Measurements from ENCODE around the gene COG8. TPM values are rescaled to one million over a fixed set of nuclear protein-coding genes. Genes with fewer than 3 reads are reported as not detected.
"Not testable (repeated sequence)": the region's sequence is repeated elsewhere in the genome, so short reads cannot be mapped to it uniquely, and the experiment has no call there.

Gene COG8
- total RNA-seq, 1 donor from 2014 or later, result 32.4 TPM

DNA sequence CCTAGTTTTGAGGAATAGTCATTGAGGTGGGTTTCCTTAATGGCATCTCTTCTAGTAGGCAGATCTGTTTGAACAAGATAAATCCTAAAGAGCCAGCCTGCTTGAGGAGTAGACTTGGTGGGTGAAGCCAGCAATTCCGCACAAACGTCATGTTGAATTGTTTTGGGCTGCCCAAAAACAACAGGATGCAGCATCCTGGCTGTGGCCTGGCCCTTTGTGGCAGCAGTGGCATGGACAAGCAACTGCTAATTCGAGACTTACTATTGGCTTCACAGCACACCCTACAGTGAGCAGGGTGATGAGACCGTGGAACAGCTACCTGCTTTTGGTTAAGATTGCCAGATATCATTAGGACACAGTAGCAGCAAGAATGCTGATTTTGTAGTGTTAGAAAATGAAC lies 37.5 kb downstream of the COG8 start:
- no peak overlapping the region for H3K9ac ChIP-seq (ENCODE audit: low read length)
- Mint-ChIP-seq H3K36me3 (ENCODE audit: low read depth, unreplicated experiment) (peaks cover 11% of the 10 kb centered on the region), H3K4me3 (ENCODE audit: unreplicated experiment) (no peak overlapping the region), H3K27me3 (ENCODE audit: low read depth, unreplicated experiment) (no peaks in the 10 kb centered on the region), H3K27ac (ENCODE audit: unreplicated experiment) (no peak overlapping the region), H3K4me1 (ENCODE audit: low read depth, unreplicated experiment) (no peaks in the 10 kb centered on the region), H3K9me3 (ENCODE audit: unreplicated experiment) (no peaks in the 10 kb centered on the region)
- FAIRE-seq (no peak), DNase-seq (ENCODE audit: low read depth) (no peak)
- peaks cover 3% of the 10 kb centered on the region for H4K20me1 ChIP-seq (ENCODE audit: insufficient read depth, low read length)
- no peaks in the 10 kb centered on the region for H3K27me3 ChIP-seq (ENCODE audit: insufficient read depth, low read length)
- H3K4me3 ChIP-seq (ENCODE audit: insufficient read depth, low read depth, low read length), result no peak overlapping the region
- no peaks in the 10 kb centered on the region for H3K79me2 ChIP-seq (ENCODE audit: insufficient read depth, low read length)
- H3K36me3 ChIP-seq (ENCODE audit: insufficient read depth, low read length), result peaks cover 16% of the 10 kb centered on the region
- H3K27ac ChIP-seq (ENCODE audit: low read depth, low read length), result no peak overlapping the region
- H3K9me3 ChIP-seq (ENCODE audit: insufficient read depth, low read depth, low read length), result no peaks in the 10 kb centered on the region
- no peaks in the 10 kb centered on the region for H3K4me1 ChIP-seq (ENCODE audit: insufficient read depth, low read length)
- H3K4me2 ChIP-seq (ENCODE audit: low read length), result no peak overlapping the region
- TF ChIP-seq, protein P1, sequence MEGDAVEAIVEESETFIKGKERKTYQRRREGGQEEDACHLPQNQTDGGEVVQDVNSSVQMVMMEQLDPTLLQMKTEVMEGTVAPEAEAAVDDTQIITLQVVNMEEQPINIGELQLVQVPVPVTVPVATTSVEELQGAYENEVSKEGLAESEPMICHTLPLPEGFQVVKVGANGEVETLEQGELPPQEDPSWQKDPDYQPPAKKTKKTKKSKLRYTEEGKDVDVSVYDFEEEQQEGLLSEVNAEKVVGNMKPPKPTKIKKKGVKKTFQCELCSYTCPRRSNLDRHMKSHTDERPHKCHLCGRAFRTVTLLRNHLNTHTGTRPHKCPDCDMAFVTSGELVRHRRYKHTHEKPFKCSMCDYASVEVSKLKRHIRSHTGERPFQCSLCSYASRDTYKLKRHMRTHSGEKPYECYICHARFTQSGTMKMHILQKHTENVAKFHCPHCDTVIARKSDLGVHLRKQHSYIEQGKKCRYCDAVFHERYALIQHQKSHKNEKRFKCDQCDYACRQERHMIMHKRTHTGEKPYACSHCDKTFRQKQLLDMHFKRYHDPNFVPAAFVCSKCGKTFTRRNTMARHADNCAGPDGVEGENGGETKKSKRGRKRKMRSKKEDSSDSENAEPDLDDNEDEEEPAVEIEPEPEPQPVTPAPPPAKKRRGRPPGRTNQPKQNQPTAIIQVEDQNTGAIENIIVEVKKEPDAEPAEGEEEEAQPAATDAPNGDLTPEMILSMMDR (IDR thresholded peaks at IDR 0.05; ENCODE audit: insufficient read depth, low read depth, low read length), result no peak
- no peak for TF ChIP-seq EZH2 (IDR thresholded peaks at IDR 0.05; ENCODE audit: insufficient read depth, low read length)
- H2AFZ ChIP-seq (ENCODE audit: low read depth, low read length), result no peak overlapping the region

DNA sequence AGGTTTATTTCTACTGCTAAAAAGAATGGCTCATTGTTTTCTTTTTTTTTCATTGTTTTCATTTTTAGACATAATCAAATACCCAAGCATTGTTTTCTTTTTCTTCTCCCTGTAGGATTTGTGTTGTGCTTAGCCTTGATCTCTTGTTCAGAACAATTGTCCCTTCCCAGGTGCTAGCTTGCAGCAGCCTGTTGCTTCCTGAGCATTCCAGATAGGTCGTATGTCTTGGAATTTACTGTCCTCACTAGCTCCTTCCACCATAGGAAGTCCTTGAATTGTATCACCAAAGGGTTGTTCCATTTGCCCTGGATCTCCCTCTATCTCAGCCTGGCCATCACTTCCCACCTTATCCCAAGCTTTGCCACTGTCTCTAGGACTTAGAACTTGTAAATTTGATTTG lies 38.2 kb downstream of the COG8 start:
- Mint-ChIP-seq H3K27me3 (ENCODE audit: low read depth, unreplicated experiment) (no peaks in the 10 kb centered on the region), H3K36me3 (ENCODE audit: low read depth, unreplicated experiment) (peaks cover 11% of the 10 kb centered on the region), H3K4me3 (ENCODE audit: unreplicated experiment) (no peak overlapping the region), H3K9me3 (ENCODE audit: unreplicated experiment) (no peaks in the 10 kb centered on the region), H3K27ac (ENCODE audit: unreplicated experiment) (no peak overlapping the region), H3K4me1 (ENCODE audit: low read depth, unreplicated experiment) (no peaks in the 10 kb centered on the region)
- Histone ChIP-seq H2AFZ (ENCODE audit: low read depth, low read length) (no peak overlapping the region), H3K4me3 (ENCODE audit: insufficient read depth, low read depth, low read length) (no peak overlapping the region), H3K9me3 (ENCODE audit: insufficient read depth, low read depth, low read length) (no peaks in the 10 kb centered on the region), H3K27ac (ENCODE audit: low read depth, low read length) (no peak overlapping the region), H3K9ac (ENCODE audit: low read length) (no peak overlapping the region), H4K20me1 (ENCODE audit: insufficient read depth, low read length) (peaks cover 3% of the 10 kb centered on the region), H3K4me1 (ENCODE audit: insufficient read depth, low read length) (no peaks in the 10 kb centered on the region), H3K27me3 (ENCODE audit: insufficient read depth, low read length) (no peaks in the 10 kb centered on the region), H3K4me2 (ENCODE audit: low read length) (no peak overlapping the region), H3K79me2 (ENCODE audit: insufficient read depth, low read length) (no peaks in the 10 kb centered on the region), H3K36me3 (ENCODE audit: insufficient read depth, low read length) (peaks cover 16% of the 10 kb centered on the region)
- no peak for FAIRE-seq
- TF ChIP-seq, protein P1 (IDR thresholded peaks at IDR 0.05; ENCODE audit: insufficient read depth, low read depth, low read length), result no peak
- no peak for TF ChIP-seq EZH2 (IDR thresholded peaks at IDR 0.05; ENCODE audit: insufficient read depth, low read length)
- DNase-seq (ENCODE audit: low read depth), result no peak

- TF ChIP-seq, protein P1 (IDR thresholded peaks at IDR 0.05; ENCODE audit: insufficient read depth, low read depth, low read length), result no peak
- TF ChIP-seq EZH2 (IDR thresholded peaks at IDR 0.05; ENCODE audit: insufficient read depth, low read length), result no peak
- no peak overlapping the region for H3K27ac ChIP-seq (ENCODE audit: low read depth, low read length)
- Mint-ChIP-seq H3K27ac (ENCODE audit: unreplicated experiment) (no peak overlapping the region), H3K36me3 (ENCODE audit: low read depth, unreplicated experiment) (peaks cover 11% of the 10 kb centered on the region), H3K4me3 (ENCODE audit: unreplicated experiment) (no peak overlapping the region), H3K27me3 (ENCODE audit: low read depth, unreplicated experiment) (no peaks in the 10 kb centered on the region), H3K4me1 (ENCODE audit: low read depth, unreplicated experiment) (peaks cover 3% of the 10 kb centered on the region), H3K9me3 (ENCODE audit: unreplicated experiment) (no peaks in the 10 kb centered on the region)
- peaks cover 5% of the 10 kb centered on the region for H4K20me1 ChIP-seq (ENCODE audit: insufficient read depth, low read length)
- no peak overlapping the region for H2AFZ ChIP-seq (ENCODE audit: low read depth, low read length)
- no peak for FAIRE-seq
- H3K4me3 ChIP-seq (ENCODE audit: insufficient read depth, low read depth, low read length), result no peak overlapping the region
- peaks cover 10% of the 10 kb centered on the region for H3K36me3 ChIP-seq (ENCODE audit: insufficient read depth, low read length)
- no peaks in the 10 kb centered on the region for H3K27me3 ChIP-seq (ENCODE audit: insufficient read depth, low read length)
- H3K4me2 ChIP-seq (ENCODE audit: low read length), result no peak overlapping the region
- no peaks in the 10 kb centered on the region for H3K4me1 ChIP-seq (ENCODE audit: insufficient read depth, low read length)
- H3K9ac ChIP-seq (ENCODE audit: low read length), result no peak overlapping the region
- no peak for DNase-seq (ENCODE audit: low read depth)
- no peaks in the 10 kb centered on the region for H3K9me3 ChIP-seq (ENCODE audit: insufficient read depth, low read depth, low read length)
- no peaks in the 10 kb centered on the region for H3K79me2 ChIP-seq (ENCODE audit: insufficient read depth, low read length)
Measured at GRCh38 chr16:69298261-69298660, 41.1 kb downstream of the COG8 start.

- H3K4me1 ChIP-seq (ENCODE audit: insufficient read depth, low read length); FAIRE-seq; H3K79me2 ChIP-seq (ENCODE audit: insufficient read depth, low read length); H3K4me3 Mint-ChIP-seq (ENCODE audit: unreplicated experiment); H3K9me3 Mint-ChIP-seq (ENCODE audit: unreplicated experiment); H3K9ac ChIP-seq (ENCODE audit: low read length); H2AFZ ChIP-seq (ENCODE audit: low read depth, low read length); H3K27ac Mint-ChIP-seq (ENCODE audit: unreplicated experiment); H3K4me2 ChIP-seq (ENCODE audit: low read length); H3K9me3 ChIP-seq (ENCODE audit: insufficient read depth, low read depth, low read length); H3K36me3 Mint-ChIP-seq (ENCODE audit: low read depth, unreplicated experiment); H4K20me1 ChIP-seq (ENCODE audit: insufficient read depth, low read length); H3K27me3 Mint-ChIP-seq (ENCODE audit: low read depth, unreplicated experiment); H3K27ac ChIP-seq (ENCODE audit: low read depth, low read length); H3K4me3 ChIP-seq (ENCODE audit: insufficient read depth, low read depth, low read length); H3K4me1 Mint-ChIP-seq (ENCODE audit: low read depth, unreplicated experiment); DNase-seq (ENCODE audit: low read depth); H3K27me3 ChIP-seq (ENCODE audit: insufficient read depth, low read length): not testable (repeated sequence)
- peaks cover 10% of the 10 kb centered on the region for H3K36me3 ChIP-seq (ENCODE audit: insufficient read depth, low read length)
Measured at GRCh38 chr16:69296771-69297170, 42.6 kb downstream of the COG8 start.

Data from astrocyte (in vitro differentiated cells and primary cell).